ENCODE measurements around the gene SDCCAG8. TPM values are rescaled to one million over a fixed set of nuclear protein-coding genes. Genes with fewer than 3 reads are reported as not detected.
A peak's percentile ranks its signal among the peaks of the same experiment; 100 is the strongest.

The SDCCAG8 gene
- total and polyA plus RNA-seq, 10 donors: 14.8 to 79.3 (median 46.5) TPM

DNA sequence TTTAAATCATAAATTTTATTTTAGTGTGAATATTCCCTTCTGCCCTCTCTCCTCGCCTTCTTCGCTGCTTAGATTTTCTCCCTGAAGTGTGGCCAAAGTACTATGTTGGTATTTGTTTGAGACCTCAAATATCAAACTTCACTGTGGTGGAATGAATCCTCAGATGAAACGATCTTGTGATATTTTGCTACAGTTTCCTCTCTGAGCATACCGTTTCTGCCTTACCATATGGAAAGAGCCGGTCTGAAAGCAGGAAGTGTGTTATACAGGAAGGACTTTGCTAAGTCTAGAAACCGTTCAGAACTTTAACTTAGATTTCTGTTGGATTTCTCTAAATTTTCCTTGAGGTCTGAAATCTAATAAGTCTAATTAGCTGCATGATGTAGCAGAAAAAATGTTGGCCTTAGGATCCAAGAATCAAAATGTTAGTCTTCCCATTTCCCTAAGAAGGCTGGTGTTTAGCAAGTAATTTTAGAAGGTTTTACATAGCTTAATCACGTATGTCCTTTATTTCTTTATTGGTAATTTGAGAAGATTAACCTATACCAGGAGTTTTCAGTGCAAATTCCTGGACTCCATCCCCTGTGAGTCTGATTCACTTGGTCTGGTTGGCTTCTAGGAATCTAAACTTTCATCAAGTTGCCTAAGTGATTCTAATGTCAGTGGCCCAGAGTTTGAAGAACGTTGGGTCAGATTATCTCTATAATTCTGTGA, 30.7 kb downstream of the SDCCAG8 start:
- intact Hi-C loops (cut with DNase I; ENCODE audit: low total_unique reads): no loop called here
- Histone ChIP-seq H3K27ac (peak overlapping the region in 7 of 8 donors; percentile 56 to 86 (median 80)), H3K27me3 (replicated peaks in 1 of 7) (no peaks in the 10 kb centered on the region), H3K36me3 (peaks cover 0 to 78% (median 11%) of the 10 kb centered on the region in 6 donors), H3K4me1 (peaks cover 17 to 50% (median 36%) of the 10 kb centered on the region in 6 donors), H3K9me3 (peaks cover 0 to 12% (median 0%) of the 10 kb centered on the region in 8 donors), H3K4me3 (peak overlapping the region in 1 of 8 donors; percentile 30)
- 41 to 54% (median 46%) methylated on average over 8 of the region's 8 CpGs for WGBS, 5 donors
- TF ChIP-seq POLR2A (IDR thresholded peaks at IDR 0.05): no peak
- TF ChIP-seq, protein P1, sequence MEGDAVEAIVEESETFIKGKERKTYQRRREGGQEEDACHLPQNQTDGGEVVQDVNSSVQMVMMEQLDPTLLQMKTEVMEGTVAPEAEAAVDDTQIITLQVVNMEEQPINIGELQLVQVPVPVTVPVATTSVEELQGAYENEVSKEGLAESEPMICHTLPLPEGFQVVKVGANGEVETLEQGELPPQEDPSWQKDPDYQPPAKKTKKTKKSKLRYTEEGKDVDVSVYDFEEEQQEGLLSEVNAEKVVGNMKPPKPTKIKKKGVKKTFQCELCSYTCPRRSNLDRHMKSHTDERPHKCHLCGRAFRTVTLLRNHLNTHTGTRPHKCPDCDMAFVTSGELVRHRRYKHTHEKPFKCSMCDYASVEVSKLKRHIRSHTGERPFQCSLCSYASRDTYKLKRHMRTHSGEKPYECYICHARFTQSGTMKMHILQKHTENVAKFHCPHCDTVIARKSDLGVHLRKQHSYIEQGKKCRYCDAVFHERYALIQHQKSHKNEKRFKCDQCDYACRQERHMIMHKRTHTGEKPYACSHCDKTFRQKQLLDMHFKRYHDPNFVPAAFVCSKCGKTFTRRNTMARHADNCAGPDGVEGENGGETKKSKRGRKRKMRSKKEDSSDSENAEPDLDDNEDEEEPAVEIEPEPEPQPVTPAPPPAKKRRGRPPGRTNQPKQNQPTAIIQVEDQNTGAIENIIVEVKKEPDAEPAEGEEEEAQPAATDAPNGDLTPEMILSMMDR (IDR thresholded peaks at IDR 0.05 in 8 of 11, conservative IDR thresholded peaks at IDR 0.05 in 3 of 11): no peak
- TF ChIP-seq POLR2AphosphoS5 (IDR thresholded peaks at IDR 0.05): no peak
- no peak for DNase-seq

DNA sequence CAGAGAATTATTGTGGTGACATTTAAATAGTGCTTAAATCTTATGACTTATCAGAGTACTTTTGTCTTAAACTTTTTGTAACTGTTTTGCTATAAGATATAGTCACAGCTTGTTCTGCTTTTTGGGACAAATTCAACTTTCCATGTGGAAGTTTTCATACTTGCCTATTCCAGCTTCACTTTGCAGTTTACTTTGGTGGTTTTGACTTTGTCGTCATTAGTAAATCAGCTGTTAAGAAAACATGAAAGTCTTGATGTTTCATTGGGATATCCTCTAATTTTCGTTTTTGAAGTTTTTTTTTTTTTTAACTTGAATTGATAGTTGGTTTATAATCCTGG, 31.3 kb downstream of the SDCCAG8 start:
- TF ChIP-seq, protein P1 (IDR thresholded peaks at IDR 0.05 in 8 of 11, conservative IDR thresholded peaks at IDR 0.05 in 3 of 11): no peak
- no peak for TF ChIP-seq POLR2A (IDR thresholded peaks at IDR 0.05)
- TF ChIP-seq POLR2AphosphoS5 (IDR thresholded peaks at IDR 0.05): no peak
- H3K27ac ChIP-seq: peak overlapping the region in 7 of 8 donors; percentile 56 to 86 (median 80)
- H3K9me3 ChIP-seq: peaks cover 0 to 11% (median 0%) of the 10 kb centered on the region in 8 donors
- peaks cover 17 to 50% (median 36%) of the 10 kb centered on the region in 6 donors for H3K4me1 ChIP-seq
- peaks cover 0 to 78% (median 11%) of the 10 kb centered on the region in 6 donors for H3K36me3 ChIP-seq
- DNase-seq: no peak
- intact Hi-C loops (cut with DNase I; ENCODE audit: low total_unique reads): no loop called here
- H3K4me3 ChIP-seq: peak overlapping the region in 1 of 8 donors; percentile 50
- no peaks in the 10 kb centered on the region for H3K27me3 ChIP-seq (replicated peaks in 1 of 7)
- WGBS, 5 donors: 44 to 57% (median 47%) methylated on average over 2 of the region's 2 CpGs

DNA sequence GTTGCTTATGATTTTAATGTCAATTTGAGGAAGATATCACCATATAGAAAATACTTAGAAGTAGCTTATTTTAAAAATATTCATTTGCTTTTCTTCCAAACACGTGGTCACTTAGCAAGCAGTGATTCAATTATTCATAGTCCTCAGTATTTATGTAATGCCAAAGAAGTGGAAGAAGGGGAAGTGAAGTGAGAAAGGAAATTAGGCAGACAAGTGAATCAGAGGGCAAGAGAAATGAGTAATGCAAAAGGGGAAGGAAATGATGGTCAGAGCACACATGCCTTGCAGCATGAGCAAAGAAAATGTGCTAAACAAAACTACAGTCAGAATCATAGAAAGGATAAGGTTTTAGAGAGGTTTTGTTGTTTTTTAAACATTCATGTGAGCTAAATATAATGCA, 31.8 kb downstream of the SDCCAG8 start:
- Histone ChIP-seq H3K9me3 (peaks cover 0 to 6% (median under 1%) of the 10 kb centered on the region in 8 donors), H3K27ac (peak overlapping the region; percentile 22 to 86 (median 78)), H3K36me3 (peaks cover 0 to 78% (median 11%) of the 10 kb centered on the region in 6 donors), H3K27me3 (replicated peaks in 1 of 7) (no peaks in the 10 kb centered on the region), H3K4me3 (peak overlapping the region in 1 of 8 donors; percentile 50), H3K4me1 (peaks cover 17 to 50% (median 36%) of the 10 kb centered on the region in 6 donors)
- 2 to 9% (median 6%) methylated on average over 1 of the region's 1 CpG for WGBS, 5 donors
- TF ChIP-seq POLR2AphosphoS5 (IDR thresholded peaks at IDR 0.05) (peak in 2 of 3 donors; percentile 34 to 80), POLR2A (IDR thresholded peaks at IDR 0.05) (no peak)
- intact Hi-C loops (cut with DNase I; ENCODE audit: low total_unique reads): no loop called here
- no peak for DNase-seq

DNA sequence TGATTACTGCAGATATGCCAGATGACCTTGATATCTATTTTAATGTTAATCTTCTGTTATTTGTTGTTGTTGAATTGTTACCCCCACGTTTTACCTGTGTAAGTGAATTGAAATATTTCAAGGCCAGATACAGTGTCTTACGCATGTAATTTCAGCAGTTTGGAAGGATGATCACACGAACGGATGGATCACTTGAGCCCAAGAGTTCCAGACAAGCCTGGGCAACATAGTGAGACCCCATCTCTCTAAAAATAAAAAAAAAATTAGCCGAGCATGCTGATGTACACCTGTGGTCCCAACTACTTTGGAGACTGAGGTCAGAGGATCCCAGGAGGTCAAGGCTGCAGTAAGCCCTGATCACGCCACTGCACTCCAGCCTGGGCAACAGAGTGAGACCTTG, 32.2 kb downstream of the SDCCAG8 start:
- WGBS, 5 donors: 51 to 59% (median 53%) methylated on average over 6 of the region's 6 CpGs
- H3K9me3 ChIP-seq: peaks cover 0 to 6% (median 4%) of the 10 kb centered on the region in 8 donors
- no peaks in the 10 kb centered on the region for H3K27me3 ChIP-seq (replicated peaks in 1 of 7)
- TF ChIP-seq, protein P1 (IDR thresholded peaks at IDR 0.05 in 8 of 11, conservative IDR thresholded peaks at IDR 0.05 in 3 of 11): no peak
- no peak for TF ChIP-seq POLR2A (IDR thresholded peaks at IDR 0.05)
- TF ChIP-seq POLR2AphosphoS5 (IDR thresholded peaks at IDR 0.05): no peak
- peaks cover 17 to 50% (median 36%) of the 10 kb centered on the region in 6 donors for H3K4me1 ChIP-seq
- peak overlapping the region; percentile 22 to 86 (median 78) for H3K27ac ChIP-seq
- H3K4me3 ChIP-seq: peak overlapping the region in 1 of 8 donors; percentile 50
- intact Hi-C loops (cut with DNase I; ENCODE audit: low total_unique reads): no loop called here
- peaks cover 0 to 78% (median 10%) of the 10 kb centered on the region in 6 donors for H3K36me3 ChIP-seq
- DNase-seq: no peak

Data from spleen (tissue), 11 donors.